NCI-H82 treated with DMSO at 0.1 percent for 48 hours (cell line): Measurements from ENCODE around the gene APBA2.

ENCODE experiments used
- DNase-seq: peaks from one replicate; lab custom pipeline; 2025; ENCODE audit not compliant: unreplicated experiment; lab: John Stamatoyannopoulos, UW

Gene APBA2

DNA sequence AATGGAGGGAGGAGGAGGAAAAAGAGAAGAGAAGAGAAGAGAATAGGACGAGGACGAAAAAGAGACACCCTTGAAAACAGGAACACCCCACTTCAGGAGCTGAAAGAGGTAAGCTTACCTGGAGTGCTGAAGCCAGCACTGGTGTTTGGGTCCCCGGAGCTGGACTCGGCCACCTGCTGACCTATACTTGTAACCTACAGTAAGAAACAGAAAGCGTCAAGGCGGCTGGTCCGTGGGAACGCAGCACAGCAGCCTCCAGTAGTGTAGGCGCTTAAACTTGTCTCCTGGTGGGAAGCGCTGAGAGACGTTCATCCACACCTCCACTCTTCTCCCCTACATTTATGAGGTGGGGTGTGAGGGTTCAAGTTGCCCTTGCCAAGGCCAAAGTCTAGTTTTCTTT lies 242.9 kb downstream of the APBA2 start:
- no peak for DNase-seq

DNA sequence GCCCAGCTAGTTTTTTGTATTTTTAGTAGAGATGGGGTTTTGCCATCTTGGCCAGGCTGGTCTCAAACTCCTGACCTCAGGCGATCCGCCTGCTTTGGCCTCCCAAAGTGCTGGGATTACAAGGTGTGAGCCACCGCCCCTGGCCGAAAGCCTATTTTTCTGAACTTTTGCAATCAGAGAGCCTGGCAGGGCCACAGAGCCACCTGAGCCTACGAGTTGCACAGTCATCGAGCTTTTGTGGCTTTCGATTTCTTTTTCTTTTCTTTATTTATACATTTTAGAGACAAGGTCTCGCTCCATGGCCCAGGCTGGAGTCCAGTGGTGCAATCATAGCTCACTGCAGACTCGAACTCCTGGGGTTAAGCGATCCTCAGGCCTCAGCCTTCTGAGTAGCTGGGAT lies 243.4 kb downstream of the APBA2 start:
- no peak for DNase-seq

DNA sequence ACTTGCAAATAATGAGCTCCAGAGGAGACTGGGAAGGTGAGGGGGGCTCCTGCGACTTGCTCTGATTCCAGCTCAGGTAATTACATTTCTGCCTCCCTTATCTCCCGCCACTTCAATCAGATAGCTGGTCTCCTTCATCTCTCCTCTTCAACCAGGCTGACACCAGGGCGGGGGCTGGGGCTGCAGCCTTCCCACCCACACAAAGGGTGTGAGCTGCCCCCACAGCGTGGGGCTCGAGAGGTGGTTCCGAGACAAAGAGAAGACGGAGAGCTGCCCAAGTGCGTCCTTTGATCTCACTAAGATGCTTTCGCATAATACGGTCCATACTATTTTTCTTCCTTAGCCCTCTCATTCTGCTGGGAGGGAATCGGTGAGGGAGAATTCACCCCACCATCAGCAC lies 244.2 kb downstream of the APBA2 start:
- DNase-seq: no peak

DNA sequence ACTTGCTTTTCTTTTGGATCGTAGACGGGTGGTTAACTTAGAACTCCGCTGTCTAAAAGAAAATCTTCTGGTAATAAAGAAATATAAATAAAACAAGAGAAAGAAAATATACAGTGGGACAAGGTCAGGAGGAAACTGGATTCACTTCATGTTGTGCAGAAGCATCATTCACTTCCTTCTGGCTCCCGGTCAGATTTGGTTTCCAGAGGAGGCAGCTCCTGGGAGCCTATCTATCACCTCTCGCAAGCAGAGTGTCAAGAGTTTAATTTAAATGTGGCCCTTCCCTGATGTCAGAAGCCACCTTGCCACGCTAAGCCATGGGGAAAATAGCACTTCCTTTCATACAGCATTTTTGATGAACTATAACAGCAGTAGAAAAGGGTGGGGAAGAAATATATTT lies 244.7 kb downstream of the APBA2 start:
- no peak for DNase-seq

DNA sequence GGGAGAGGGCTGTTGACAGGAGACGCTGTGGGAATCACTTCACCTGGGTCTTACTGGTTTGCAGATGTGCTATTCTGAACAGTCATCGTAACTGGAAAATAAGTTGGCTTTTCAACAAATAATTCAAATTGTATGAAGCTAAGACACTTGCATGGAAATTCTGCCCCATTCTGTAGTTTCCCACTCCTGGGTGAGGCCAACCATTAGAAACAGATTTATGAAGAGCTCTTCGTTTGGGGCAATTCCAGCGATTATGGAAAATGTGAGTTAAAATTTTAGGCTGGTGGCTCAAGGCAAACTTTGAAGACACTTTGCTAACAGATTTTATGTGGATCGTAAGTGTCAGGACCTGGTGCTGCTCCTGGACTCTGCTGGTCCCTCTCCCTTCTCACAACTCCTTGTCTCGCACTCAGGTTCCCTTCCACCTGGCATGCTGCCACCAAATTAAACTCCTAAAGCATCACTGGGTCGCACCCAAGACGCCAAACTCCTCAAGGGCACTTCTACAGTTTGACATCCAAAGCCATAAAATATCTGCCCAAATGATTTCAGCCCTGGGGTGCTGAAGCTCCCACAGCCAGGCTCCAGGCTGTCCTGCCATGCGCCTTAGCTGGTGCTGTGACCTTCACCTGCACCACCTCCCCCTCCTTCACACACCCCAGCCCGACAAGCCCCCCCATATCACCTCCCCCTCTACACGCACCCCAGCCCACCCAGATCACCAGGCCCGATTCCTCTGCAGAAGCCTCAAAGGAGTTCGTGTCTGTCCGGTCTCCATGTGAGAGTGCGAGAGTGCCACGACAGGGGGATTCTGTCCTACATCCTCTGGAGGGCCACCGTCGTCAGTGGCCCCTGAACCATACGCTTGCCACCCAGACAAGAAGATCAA lies 245.4 kb downstream of the APBA2 start:
- DNase-seq: no peak

DNA sequence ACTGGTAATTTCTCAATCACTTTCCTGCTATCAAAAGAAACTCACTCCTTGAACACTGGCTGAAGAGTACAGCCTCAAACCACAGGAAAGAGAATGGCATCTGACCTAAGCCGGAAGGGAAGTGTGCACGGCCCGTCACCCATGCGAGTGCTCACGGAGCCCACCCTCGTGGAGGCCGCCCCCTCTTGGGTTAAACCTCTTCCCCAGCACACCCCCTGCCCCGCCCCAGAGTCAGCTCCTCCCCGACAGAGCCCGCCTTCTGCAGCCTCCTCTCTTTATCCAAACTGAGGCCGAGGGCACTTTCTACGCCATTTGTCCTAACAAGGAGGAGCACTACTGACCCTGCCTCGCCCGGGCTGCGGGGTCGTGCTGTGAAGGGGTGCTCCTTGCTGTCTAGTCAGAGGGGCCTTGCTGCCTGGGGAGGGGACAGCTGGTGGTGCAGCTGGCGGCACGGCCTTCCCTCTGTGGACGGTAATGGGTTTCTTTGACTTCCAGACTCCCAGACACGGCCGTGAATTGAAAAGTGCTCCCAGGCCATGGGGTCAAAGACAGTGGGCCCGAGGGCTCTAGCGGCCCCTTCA lies 246.2 kb downstream of the APBA2 start:
- no peak for DNase-seq

DNA sequence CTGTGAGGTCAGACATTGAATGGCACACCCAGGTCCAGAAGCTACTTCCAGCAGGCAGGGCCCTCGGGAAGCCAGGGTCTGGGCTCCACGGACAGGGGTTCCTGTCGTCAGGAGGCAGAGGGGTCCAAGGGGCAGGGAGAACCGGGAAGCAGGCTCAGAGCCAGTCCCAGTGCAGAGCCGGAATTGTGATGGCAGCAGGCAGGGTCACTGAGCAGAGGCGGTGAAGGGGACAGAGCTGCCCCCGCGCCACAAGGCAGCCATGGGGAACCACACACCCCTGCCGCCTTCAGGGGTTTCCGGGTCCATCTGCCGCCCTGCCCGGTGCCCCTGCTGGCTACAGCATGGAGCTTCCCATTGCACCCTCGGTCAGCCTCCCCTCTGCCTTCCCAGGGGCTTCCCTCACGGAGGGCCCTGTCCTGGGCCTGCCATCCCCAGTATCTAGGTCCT lies 247.0 kb downstream of the APBA2 start:
- no peak for DNase-seq

DNA sequence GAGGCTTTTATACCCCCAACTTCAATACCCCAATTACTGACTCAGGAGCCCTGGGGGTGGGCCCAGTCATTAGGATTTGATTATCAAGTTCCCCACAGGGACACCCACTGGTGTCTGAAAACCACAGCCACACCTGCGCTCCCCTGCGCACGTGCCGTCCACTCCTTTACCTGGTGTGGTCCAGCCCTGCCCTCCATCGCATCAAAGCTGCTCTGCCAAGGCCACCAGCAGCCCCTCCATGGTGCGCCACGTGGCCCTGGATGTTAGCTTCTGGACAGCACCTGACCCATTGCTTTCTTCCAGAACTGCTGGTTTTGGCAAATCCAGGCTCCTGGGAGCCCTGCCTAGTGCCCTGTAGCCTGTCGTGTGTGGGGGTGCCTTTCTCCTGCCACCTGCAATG lies 247.5 kb downstream of the APBA2 start:
- no peak for DNase-seq

DNA sequence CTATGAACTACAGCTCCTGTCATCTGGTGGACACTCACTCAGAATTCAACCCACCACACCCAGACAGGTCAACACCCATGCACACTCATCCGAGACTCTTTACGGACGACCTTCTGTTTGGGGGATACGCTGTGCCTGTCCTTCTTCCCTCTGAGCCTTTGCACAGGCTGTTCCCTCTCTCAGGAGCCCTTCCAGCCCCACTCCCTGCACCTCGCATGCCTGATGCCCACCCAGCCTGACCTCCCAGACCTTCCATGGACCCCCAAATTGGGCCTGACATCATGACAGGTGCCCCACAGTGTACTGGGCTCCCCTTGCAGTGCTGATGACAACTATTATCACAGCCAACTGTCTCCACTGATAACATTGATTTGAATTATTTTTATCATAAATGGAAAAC lies 248.0 kb downstream of the APBA2 start:
- no peak for DNase-seq

DNA sequence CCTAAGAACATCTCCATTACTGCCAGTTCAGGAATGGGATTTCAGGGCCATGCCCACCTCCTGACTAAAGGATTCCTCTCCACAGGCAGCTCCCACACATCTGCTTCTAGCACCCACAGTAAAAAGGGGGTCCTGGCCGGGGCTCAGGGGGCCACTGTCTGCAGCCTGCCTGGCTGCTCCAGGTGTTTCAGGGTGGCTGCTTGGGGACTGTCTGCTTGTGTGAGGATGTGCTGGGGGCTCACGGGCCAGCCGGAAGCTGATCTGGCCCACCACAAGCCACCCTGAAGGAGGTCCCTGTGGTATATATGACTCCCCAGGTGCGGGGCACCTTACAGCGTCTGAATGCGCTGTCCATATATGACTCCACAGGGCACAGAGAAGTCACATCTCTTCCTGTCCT lies 248.5 kb downstream of the APBA2 start:
- no peak for DNase-seq

DNA sequence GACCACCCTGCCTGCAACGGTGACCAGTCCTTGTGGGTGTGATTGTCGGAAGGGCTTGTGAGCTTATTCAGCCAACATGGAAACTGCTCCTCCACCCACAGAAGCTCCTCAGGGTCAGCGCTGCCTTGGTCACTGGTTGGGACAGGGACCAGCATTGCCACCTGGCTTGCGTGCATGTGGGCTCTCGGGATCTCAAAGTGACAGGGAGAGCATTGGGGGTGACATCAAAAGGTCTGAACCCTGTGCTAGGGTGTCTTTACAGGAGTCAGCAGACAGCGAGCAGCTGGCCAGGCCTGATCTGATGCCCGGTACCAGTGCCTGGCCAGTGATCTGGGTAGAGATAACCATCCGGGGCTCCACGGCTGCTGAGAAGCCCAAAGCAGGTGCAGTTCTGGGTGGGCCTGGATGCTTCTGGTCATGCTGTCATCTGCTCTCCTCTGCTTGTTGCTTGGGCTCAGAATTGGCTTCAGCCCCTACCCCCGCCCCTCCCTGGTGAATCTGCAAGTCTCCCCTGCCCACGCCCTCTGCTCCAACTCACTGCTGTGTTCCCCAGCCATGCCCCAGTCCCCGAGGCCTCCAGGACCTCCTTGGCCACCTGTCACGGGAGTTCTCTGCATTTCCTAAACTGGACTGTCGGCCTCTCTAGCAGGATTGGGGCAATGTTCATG lies 249.0 kb downstream of the APBA2 start:
- DNase-seq: no peak

DNA sequence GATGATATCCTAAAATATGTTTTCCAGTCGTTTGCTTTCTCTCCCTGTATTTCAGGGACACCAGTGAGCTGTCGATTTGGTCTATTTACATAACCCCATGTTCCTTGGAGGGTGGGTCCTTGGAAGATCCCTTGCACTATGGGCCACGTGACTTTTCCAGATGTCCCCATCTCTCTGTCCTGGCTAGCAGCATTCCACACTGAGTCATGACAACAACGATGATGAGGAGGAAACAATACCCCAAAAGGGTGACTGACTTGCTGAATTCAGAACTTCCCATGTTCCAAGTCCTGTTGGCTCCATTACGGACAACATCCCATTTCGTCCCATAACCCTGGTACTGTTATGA lies 249.5 kb downstream of the APBA2 start:
- DNase-seq: no peak

DNA sequence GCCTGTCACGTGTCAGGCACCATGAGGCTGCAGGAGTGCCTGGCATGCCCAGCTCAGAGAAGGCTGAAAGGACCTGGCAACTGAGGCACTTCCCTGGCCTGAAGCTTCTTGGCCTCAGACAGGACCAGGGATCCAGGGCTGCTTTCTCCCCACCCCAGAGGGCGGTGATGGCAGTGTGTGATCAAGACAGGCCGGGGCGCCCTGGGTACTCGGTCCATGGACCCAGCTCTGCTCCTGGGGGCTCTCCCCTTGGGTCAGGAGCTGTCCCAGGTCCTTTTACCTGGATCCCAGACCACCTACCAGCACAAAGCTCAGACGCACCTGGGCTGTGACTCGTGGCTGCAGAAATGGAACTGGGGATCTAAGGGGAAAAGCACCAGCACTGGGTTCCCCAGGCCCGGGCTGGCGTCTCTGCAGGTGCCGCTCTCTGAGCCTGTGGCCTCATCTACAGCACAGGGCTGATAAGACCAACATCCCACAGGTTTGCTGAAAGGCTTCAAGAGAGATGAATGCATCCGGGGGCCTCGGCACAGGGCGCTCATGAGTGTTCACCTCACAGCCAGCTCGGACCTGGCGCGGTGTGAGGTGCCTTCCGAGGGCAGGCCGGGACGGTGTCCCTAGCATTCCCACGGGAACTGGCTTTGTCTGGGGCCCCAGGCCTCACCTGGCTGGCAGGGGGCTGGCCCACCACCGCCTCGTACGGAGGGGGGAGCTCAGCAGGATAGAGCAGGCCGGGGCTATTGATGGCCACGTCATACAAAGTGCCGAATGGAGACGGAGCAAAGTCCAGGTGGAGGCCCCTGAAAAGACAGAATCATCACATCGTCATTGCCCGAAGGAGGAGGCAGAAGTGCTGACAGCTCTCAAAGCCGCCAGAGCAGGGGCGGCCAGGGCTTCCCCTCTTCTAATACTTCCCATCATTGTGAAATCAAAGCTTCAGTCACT lies 250.2 kb downstream of the APBA2 start:
- DNase-seq: no peak

DNA sequence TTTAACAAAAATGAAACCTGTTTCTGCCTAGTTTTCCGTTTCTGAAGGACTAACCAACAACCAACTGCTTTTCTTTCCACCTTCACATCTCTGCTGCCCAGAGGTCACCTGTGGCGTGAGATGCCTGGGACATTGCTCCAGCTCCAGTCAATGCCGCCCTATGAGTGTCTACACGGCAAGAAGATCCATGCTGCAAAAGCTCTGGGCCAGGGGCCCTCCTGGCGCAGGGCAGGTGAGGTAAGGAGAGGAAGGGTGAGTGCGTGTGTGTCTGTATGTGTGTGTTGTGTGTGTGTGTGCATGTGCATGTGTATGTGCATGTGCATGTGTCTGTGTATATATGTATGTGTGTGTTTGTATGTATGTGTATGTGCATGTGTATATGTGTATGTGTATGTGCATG lies 252.5 kb downstream of the APBA2 start:
- no peak for DNase-seq

DNA sequence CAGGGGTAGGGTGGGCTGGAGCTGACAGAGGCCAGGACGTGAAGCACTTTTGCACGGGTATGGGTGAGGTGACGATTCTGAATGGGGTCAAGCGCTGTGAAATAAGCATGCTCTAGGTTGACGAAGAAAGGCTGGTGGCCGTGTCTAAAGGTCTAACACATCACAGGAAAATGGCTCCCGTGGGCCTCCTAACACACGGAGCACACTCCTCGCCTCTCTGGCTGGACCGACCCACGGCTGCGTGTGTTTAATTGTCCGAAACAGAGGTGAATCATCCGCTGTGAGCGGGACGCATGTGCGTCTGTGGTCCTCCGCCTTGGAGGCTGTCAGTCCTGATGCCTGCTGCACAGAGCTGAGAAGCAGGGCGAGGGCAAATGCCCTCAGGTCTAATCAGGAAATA lies 253.3 kb downstream of the APBA2 start:
- no peak for DNase-seq

DNA sequence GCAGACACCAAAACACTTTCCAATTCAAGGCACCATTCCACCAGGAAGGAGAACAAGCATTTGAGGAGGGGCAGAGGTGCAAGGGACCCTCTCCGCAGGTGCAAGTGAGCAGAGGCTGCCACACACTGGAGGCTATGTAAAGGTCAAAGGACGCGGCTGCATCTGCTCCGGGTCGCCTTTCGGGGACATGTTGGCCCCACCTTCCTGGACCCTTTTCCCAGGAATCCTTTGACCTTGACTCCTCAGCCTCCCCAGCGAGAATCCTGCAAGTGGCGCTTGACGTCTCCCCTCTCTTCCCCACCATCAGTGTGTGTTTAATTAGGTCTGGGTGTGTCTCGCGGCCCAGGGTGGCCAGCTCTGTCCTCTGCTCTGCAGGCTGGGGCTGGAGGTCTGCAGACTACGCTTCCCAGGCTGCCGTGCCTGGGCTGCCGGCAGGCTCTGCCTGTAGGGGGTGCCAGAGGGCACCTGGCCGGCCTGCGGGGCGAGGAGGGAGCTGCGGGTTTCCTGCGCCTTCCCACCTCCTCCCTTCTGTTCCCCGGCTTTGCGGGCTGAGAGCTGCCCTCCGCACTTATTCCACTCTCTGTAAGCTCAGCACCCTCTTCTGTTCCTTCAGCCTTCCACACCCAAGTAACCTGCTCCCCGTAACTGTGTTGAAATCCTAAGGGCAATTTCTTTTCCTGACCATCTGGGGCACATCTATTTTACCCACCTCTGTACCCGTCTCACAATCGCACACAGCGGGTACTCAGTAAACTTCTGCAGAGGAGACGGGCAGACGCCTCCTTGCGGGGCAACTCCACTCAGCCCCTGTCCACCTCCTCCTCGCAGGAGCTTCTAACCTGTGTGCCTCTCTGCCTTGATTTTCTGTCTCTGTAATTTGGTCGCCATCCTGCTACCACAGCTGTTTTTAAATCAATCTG lies 254.0 kb downstream of the APBA2 start:
- DNase-seq: no peak

DNA sequence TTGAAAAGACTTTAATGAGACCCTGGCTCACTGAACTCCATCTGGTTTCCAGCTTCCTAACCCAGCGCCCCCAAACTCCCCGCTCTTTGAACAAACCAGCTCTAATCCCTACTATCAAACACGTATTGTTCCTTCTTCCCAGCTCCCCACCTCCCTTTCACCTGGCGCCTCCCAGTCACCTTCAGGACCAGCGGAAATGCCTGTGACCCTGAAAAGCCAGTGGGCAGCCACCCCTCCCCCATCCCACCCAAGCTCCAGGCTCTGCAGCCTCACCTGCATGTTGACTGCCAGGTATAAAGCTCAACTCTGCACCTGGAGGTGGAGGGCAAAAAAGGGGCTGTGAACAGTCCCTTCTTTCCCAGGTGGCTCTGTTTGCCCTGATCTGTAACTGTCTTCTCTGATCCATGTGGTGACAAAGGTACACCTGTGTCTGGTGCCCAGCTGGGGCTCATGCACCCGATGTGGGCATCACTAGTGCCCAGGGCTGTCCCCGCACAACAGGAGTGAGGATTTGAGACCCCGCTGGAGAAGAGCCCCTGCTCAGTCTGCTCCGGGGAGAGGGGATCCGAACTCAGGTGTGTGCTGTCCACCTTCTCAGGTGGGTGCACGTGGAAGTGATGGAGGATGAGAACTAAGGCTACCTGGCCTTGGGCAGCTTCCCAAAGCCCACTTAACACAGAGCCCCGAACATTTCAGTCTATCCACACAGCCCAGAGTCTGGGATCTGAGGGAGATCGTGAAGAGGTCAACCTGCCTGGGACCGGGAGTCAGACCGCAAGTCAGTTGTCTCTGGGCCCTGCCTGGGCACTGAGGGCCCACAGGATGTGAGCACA lies 254.9 kb downstream of the APBA2 start:
- DNase-seq: no peak

DNA sequence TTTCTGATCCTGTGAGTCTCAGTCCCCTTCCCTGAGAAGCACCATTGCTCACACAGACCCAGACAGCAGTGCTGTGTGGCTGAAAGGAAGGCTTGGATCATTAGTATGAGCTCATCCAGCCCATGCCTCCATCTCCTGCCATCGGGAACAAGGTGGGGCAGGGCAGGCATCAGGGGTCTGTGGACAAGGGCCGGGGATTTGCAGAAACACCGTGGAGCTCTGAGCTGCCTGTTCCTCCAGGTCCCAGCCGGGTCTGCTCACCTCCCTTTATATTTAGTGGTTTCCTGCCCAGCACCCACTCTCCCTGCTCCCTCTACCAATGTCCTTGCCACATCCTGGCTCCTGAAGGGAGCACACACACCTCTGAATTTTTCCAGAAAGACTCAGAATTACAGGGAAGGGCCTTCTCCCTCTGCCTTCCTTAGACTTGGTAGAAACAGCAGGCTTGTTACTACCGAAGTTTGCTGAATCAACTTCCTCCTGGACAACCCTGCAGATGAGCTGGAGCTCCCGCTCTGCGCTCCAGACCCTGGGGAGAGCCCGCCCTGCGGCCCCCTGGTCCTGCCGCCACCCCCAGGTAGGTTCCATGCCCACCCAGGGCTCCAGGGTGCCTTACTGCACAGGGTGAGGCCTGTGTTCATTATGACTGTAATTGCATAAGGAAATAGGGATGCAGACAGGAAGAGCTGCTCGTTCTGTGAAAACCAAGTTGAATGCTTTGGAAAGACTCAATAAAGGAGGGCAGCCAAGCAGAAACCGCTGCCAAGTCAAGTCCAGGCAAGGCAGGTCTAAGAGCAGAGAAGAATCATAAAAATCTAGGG lies 255.7 kb downstream of the APBA2 start:
- DNase-seq: no peak
